MV-4-11 (cell line): ENCODE data around the gene VCL.

Experiments
- DNase-seq: peaks from one replicate; lab custom pipeline; 2025; lab: John Stamatoyannopoulos, UW

VCL gene

GRCh38 chr10:74077416-74077815, 79.5 kb downstream of the VCL start:
- no peak for DNase-seq

GRCh38 chr10:74078037-74078436, 80.1 kb downstream of the VCL start:
- peak; percentile 77 for DNase-seq

DNA sequence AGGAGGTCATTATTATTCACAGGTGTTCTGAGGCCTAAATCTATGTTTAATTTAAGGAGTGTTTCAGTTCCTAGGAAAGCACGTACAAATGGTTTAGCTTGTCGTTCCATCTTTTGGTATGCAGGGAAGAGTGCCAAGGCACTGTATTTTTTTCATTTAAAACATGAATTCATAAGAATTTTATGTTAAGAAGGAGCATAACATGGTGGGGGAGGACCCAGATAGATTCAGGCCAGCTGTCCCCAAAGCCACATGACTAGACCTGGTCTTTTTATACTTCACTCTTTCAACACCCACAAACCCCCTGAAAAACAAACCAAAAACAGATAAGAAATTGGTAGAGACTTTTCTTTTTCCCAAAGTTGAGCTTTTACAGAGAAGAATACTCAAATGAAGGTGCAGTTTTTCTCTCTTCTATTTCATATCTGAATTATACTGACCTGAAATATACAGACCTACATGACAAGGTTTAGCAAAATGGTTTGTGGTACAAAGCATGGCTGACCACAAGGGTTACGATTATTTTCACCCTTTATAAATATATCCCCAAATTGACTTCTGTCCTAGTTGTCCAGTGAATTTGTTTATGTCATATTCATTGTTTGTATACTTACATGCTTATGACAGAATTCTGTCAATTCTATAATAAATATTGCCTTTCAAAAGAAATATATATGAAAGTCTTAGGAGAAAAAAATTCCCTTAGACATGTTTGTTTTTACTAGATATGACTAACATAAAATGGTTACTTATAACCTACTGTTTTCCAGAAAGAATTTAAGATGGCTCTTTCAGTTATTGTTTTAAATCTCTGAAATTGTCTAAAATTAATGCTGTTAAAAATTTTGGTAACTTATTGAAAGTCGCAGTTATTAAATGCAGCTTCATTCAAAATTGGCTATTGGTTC, 81.4 kb downstream of the VCL start:
- DNase-seq = no peak

DNA sequence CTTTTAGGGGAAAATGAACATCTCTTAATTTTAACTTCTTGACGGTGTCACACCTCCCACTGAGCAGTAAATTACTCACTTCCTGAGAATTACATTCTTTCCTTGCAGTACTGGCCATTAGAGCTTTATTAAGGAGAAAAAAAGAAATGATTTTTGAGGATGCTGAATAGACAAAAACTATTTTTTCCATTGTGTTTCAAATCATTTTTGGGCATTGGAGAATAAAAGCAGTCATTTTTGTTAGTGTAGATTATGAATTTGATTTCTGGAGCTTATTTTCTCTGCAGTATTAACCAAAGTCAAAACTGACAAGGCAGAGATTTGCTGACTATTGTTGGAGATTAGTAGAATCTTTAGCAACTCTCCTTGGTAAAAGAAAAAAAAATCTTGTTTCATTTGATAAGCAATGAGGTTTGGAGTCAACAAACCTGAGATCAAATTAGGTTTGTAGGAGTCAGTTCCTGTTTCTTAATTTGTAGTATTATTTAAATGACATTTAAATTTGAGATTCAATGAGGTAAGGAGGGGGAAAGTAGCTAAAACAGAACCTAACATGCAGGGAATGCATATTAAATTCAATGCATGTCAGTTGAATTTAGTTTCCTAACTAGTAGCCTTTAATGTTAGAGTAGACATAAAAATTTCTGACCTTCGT, 82.1 kb downstream of the VCL start:
- DNase-seq = no peak

GRCh38 chr10:74081192-74081803, 83.4 kb downstream of the VCL start:
- DNase-seq = peak; percentile 53

DNA sequence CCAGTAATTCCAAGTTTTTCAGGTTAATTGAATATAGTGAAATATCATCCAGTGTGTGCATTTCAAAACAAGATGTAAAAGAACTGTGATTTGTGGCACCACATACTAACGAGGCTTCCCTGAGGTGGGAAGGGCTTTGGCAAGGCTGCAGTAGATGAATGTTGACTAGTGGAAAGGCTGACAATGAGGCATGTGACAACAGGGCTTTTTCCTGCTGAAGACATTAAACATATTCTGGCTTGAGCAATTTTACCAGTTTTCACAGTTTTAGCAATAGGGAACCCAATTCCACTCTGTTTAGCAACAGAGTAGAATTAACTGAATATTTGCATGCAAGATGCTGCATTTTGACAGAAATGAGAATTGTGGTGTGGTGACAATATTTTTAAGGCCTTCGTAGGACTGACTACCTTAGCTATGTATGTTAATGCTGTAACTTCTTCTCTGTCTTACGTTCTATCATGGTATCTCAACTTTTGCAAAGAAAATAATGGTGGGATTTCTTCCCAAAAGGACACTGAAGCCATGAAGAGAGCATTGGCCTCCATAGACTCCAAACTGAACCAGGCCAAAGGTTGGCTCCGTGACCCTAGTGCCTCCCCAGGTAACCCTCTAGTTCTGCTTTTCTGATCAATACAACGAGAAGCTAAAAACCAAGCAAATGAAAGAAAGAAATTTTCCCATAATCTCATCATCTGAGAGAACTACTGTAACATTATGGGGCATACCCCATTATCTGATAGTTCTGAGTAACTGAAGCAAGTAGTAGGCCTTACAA, 84.2 kb downstream of the VCL start:
- no peak for DNase-seq

DNA sequence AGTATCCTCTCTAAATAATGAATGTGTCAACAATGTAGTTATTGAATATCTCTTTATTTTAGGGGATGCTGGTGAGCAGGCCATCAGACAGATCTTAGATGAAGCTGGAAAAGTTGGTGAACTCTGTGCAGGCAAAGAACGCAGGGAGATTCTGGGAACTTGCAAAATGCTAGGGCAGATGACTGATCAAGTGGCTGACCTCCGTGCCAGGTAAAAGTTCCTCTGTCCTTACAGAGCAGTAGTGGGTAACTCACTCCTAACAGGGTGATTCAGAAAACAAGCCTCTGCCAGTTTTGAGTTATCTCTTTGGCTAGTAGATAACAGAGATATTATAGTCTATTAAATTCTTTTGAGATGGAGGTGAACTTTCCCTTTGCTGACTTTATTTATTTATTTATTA, 85.4 kb downstream of the VCL start:
- DNase-seq = no peak

DNA sequence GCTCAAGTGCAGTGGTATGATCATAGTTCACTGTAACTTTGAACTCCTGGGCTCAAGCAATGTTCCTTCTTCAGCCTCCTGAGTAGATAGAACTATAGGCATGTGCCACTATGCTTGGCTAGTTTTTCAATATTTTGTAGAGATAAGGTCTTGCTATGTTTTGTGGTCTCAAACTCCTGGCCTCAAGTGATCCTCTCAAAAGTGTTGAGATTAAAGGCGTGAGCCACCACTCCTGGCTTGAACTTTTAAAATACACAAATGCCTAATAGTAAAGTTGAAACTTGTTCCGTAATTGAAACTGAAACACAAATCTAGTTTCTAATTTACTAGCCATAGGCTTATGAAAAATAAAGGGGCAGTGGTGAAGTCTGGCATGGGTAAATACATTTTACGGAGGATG, 87.0 kb downstream of the VCL start:
- no peak for DNase-seq

DNA sequence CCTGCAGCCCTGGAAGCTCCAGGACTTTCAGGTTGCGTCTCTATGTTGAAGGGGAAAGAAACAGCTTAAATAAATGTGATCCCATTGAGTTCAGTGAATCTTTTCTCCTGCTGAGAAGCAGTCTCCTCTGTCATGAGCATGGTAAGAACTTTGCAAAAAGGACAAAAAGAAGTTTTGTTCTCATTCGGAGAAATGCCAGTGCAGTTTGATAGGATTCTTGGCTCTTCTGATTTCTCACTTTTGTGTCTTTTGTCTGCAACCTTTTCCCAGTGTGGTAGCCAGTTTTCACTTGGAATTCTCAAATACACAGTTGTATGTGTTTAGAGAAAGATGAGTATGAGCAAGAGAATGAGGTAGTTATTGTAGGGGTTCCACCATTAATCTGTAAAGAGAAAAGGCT, 88.4 kb downstream of the VCL start:
- no peak for DNase-seq

DNA sequence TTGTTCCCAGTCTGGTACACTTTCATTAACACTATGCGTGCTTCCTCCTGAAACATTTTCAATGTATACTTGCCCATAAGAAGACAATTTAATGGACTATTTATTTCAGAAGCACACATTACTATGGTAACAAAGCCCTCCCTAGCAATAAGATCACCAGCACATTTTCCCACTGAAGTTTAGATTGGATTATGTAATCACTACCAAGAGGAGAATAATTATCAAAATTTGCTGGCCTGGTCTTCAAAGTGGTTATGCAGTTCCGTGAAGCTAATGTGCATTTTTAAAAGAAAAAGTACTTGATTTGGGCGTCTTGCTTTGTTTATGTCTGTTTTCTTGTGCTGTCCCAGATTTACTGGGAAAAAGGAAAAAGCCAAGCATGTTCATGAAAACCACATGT, 90.8 kb downstream of the VCL start:
- no peak for DNase-seq

DNA sequence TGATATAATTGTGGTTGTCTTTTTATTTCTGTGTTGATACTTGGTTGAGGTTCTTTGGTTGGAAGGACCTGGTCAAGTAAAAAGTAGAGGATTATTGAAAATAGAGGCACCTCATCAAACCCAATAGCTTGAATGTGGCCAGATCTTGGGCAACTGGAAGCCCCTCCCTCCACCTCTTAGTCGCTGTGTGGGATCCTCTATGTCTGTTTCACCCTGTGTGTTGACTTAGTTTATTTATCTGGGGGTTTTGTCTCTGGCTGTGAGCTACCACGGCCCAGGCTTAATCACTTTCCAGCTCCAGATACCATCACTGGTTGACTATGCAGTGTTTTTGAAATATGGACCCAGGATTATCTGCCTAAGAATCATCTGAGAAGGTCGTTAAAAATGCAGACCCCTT, 94.5 kb downstream of the VCL start:
- no peak for DNase-seq

DNA sequence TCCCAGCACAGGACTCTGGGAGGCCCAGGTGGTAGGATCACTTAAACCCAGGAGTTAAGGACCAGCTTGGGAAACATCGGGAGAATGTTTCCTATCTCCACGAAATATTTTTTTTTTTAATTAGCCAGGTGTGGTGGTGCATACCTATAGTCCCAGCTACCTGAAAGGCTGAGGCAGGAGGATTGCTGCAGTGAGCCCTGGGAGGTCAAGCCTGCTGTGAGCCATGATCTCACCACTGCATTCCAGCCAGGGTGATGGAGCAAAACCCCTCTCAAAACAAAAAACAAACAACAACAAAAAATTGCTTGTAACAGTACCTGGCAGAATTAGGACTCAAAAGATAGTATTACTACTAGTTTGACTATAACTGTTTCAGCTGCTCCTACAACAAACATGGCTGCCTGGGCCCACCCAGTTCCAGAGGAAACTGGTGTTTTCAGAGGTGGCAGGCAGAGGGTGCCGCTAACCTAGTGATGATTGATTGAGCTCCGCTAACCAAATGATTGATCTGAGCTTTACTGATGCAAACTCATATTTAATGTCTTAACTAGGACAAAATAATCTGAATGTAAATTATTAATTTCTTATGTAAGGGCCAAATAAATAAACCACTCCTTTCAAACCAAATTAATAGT, 95.7 kb downstream of the VCL start:
- no peak for DNase-seq

GRCh38 chr10:74094231-74094630, 96.3 kb downstream of the VCL start:
- no peak for DNase-seq

GRCh38 chr10:74096777-74097176, 98.9 kb downstream of the VCL start:
- DNase-seq = peak; percentile 20

DNA sequence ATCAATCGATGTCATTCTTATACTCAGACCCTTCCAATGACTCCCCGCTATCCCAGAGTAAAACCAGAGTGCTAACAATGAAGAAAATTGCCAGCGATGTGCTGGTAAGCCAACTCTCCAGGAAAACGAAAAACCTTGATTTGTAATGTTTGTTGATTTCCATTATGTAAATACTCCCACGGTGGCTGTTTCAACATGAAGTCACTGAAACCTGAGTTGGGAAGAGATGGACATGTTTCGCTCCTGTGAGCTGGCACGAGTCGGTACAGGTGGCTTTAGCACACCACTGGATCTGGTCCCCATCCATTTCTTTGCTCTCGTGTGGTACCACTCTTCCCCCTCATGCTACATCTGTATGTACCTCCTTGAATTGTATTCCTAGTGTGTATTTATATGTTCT, 99.9 kb downstream of the VCL start:
- DNase-seq = no peak

DNA sequence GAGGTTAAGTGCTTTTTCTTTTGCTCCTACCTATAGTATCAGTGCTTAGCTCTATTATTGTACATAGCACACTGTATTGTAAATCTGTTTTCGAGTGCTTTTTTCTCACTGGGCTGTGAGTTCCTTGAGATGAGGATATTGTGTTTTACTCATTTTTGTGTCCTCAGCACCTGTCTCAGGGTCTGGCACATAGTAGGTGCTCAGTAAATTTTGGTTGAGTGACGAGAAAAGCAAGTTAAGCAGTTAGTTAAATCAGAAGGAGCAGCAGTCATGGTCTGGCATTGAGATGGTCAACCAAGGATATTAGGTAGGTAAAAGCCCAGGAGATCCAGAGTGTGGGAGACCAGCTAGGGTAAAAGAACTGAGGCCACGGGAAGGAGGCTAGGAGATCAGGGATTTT, 101.5 kb downstream of the VCL start:
- no peak for DNase-seq

DNA sequence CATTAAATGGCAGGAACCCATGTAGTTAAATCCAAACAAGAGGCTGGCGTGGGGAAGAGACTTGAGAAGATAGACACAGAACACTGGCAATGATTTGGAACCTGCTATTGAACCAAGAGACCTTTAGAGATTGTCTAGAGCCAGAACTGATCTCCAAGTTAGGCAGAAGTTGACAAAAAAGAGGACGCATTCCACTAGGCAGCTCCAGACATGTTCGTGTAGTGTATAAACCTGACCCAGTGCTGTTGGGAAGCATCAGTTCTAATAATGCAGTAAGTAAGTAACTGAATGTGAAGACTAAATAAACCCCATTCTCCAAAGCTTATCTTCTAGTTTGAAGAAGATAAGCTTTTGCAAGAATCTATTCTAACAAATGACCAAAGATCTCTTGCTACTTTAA, 101.9 kb downstream of the VCL start:
- no peak for DNase-seq

DNA sequence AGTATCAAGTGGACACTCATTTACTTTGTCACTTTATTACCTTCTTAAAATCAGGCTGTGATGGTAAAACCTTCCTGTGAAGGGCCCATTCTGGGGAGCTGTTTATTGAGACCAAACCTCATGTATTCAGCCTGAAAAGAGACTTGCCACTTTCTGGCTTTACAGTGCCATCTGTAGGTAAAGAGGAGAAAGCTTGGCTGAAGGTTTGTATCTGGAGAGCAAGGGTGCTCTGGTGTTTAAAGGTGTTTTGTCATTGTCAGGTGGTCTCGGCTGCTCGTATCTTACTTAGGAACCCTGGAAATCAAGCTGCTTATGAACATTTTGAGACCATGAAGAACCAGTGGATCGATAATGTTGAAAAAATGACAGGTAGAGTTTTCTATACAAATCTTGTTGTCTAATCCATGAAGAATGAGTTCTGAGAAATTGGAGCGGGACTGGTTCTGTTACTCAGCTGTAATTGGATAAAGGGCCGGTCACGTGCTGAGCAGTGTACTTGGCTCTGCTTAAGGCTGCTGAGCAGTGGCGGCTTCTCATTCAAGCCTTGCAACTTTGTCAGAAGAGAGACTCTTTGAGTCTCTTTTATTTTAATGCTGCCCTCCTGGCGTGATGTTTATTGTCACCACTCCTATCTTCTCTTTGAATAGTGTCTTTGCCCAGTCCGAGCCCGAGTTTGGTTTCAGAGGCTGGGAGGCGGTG, 105.8 kb downstream of the VCL start:
- DNase-seq = peak; percentile 32

GRCh38 chr10:74104480-74104879, 106.6 kb downstream of the VCL start:
- DNase-seq = no peak

DNA sequence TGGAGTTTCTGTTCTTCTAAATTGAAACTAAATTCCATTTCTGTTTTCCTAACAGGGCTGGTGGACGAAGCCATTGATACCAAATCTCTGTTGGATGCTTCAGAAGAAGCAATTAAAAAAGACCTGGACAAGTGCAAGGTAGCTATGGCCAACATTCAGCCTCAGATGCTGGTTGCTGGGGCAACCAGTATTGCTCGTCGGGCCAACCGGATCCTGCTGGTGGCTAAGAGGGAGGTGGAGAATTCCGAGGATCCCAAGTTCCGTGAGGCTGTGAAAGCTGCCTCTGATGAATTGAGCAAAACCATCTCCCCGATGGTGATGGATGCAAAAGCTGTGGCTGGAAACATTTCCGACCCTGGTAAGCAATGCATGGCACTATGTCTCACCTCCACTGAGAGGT, 107.1 kb downstream of the VCL start:
- DNase-seq = no peak

DNA sequence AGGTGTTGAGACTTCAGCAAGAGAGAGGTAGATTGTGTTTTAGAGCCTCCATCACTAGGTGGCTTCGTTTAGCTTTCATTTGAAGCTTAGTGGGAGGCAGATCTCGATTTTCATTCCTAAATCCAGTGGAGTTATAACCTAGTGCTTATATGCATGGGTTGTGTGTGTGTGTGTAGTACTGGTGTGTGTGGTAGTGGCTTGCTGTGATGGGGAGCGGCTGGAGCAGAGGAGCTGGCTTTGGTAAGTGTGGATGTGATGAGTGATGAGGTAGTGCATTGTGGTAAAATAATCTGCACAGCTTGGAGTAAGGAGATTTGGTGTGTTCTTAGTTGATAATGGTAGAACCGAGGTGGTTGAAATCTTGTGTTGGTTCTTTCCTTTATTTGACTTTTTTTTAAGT, 109.5 kb downstream of the VCL start:
- no peak for DNase-seq
